ENCODE measurements around the gene TAB2.

TAB2 gene

DNA sequence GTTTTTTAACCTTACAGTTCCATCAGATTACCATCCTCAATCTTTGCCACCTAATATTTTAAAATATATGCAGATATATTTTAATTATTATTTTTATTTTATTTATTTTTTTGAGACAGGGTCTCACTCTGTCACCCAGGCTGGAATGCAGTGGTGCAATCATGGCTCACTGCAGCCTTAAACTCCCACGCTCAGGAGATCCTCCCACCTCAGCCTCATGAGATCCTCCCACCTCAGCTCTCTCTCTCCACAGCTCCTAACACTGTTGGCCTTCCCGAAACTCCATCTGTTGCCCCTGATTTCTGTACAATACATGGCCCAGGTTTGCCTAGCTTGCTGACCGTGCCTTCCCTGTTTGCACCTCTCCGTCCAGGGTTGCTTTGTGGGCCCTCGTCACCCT lies 4.4 kb upstream of the TAB2 start:
- no peak for DNase-seq

DNA sequence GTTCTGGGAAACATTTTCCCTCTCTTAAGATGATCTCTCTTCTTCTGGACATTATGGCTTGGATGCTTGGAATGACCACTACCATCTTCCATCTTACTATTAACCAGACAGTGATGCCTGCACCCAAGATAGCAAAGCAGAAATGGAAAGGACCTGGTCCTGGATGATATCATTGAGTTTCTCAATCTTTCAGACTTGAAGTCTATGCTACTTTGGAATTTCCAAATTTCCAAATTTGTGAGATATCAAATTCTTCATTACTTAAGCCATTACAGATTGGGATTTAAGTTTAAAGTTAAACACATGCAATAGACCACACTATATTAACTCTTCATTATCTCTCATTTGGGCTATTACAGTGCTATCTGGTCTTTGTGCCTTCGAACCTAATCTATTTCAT lies 3.7 kb upstream of the TAB2 start:
- DNase-seq = no peak

DNA sequence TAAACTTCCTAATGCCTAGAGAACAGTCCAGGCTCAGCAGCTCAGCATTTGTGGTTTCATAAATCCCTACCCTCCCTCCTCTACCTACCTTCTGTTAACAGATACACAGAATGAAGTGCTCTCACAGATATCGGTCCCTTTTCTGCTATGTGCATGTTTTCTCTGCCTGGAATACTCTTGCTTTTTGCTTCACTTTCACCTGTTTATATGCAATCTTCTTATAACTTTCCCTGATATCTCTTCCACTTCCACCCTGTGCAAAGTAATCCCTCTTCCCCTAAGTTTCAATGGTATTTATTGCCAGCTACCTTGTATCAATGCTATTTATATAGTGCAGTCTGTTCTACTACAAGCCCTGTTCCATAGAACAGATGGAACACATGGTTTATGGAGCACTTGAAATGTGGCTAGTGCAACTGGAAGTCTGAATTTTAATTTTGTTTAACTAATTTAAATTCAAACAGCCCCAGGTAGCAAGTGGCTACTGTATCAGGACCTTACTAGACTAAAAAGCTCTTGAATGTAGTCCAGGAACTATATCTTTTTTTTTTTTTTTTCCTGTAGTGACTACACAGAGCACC lies 3.1 kb upstream of the TAB2 start:
- DNase-seq = no peak

DNA sequence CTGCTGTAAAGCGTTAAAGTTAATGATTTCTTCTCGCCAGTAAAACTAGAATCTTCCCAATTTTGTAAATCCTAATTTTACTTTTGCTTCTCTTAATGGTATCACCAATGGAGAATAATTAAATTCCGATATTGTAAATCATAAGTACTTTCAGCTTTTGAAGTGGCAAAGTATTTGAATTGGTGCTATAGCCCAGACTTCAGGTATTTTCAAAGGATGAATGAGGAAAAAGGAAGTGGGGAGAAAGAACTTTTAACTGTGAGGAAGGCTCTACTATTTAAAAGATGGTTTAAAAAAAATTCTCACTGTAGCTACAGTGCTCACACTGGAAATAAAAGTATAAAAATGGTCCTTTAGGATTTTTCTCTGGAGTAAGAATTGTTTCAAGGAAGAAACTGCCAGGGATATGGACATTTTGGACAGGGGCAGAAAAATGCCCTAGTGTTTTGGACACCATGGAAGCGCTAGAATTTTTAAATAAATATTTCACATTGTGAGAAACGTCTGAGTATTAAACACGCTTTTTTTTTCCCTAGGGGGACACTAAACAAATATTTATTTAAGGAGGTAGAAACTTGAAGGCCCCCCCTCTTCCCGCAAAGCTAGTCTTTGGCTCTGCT lies 1.3 kb upstream of the TAB2 start:
- DNase-seq = no peak

DNA sequence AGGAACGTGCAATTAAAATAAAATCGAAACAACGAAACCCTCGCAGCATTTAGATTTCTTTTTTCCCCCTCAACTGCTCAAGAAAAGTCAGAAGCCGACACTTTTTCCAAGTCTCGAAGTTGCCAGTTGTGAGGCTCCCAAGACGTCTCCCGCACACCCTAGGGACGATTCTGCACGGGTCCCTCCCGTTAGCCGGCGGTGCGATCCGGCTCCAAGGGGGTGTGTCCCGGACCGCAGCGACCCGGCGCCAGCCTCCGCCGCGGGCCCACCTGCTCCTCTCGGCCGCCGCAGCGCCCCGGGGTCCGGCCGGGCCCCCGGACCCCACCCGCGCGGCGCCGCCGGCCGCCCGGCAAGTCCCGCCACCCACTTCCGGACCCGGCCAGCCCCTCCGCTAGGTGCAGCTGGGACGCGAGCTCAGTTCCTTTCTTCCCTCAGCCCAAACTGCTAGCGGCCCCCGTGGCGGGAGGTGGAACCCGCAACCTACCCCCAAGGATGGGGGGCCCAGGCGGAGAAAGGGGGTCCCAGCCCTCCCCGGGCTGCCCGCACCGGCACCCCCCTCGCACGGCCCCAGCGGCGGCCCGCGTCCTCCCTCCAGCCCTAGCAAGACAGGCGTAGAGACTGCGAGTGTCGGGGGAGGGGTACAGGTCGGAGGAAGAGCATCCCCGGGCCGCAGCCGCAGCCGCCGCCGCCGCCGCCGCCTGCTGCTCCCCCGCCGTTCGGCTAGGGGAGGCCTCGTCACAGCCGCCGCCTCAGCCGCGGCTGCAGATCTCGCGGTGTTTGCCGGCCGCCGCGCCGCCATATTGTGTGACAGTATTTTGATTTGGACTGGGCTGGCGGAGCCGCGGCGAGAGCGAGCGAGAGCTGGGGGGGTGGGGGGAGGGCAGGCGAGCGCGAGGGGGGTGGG lies 520 bp upstream of the TAB2 start:
- DNase-seq = peak; percentile 91

DNA sequence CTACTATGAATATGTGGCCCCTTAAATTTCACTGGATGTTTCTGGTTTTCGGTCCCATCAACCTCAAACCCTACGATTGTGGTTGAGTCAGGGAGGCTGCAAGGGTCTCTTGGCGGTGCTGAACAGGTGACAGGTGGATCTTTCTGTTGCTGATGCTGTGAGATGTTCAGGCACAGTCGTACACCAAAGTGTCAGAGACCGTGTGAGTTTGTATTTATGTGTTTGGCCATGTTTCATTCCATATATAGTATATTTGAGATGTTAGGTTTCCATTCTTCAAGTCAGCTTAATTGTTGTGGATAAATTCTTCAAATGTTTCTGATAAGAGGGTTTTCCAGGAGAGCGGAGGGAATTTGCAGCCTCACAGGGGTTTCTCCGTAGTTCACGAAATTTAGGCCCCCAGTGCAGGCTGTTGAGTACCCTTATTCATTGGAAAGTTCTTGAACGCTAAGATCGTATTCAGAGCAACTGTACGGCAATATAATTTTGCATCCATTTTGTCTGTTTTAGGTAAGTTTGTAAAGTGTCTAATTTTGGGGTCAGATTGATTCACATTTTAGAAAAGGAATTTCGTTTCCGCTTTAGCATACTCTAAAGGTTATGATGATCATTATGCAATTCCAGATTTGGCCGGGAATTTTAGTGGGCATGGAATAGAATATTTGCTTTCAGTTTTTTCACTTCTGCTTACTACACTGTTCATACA lies 1.2 kb downstream of the TAB2 start:
- DNase-seq = peak; percentile 66

DNA sequence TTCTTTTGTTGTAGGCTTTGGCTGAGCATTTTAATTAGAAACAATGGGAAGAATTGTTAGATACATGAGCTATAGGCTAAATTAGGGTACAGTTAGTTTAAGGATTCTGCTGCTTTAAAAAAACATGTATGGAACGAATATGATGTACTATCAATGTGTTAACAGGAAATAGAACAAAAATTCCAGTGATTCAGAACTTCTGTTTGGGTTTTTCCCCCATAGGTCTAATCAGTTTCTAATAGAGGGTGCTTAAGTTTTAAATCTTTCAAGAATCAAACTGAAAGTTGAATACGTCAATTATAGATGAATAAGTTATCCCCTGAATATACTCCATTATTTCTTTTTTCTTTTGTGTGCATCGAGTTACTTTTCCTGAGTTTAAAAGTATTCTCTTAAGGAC lies 1.9 kb downstream of the TAB2 start:
- no peak for DNase-seq

DNA sequence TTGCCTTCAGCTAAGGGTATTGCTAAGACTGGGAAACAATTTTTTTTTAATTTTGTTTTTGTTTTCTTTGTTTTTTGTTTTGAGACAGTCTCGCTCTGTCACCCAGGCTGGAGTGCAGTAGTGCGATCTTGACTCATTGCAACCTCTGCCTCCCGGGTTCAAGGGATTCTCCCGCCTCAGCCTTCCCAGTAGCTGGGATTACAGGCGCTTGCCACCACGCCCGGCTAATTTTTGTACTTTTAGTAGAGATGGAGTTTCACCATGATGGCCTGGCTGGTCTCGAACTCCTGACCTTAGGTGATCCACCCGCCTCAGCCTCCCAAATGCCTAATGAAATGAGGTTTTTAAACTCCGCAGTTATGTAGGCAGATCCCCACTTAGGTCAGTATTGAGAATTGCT lies 2.5 kb downstream of the TAB2 start:
- peak; percentile 69 for DNase-seq

DNA sequence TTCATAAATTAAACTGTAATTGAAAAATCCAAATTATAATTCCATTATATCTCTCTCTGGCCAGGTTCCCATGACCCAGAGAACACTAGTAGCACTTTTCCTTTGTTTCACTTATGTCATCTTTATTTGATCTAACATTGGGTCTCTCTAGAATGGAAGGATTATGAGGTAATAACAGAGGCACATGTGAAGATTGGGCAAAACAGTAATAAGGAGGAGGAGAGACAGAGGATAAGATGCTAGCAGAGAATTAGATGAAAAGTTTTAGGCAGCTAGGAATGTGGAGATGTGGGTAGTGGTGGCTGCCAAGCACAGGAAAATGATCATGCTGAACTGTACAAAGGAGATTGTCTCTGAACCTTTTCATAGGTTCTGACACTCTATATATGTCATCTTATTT lies 3.3 kb downstream of the TAB2 start:
- no peak for DNase-seq

DNA sequence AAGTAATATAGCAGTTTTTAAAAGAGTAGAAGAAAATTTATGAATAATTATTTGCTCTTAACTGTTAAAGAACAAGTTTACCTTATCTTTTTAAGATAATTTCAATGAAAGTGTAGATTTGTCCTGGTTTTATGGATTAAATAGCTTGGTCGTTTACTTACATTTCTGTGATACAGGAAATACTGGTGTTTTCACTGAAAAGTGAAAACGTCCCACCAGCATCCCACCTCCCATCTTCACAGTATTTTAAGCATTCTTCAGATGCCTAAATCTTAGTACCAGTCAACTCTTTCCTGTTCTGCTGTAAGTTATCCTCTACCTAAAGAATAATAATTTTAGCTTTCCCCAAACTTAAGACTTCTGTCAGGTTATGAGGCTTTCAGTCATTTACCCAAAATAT lies 5.8 kb downstream of the TAB2 start:
- no peak for DNase-seq

DNA sequence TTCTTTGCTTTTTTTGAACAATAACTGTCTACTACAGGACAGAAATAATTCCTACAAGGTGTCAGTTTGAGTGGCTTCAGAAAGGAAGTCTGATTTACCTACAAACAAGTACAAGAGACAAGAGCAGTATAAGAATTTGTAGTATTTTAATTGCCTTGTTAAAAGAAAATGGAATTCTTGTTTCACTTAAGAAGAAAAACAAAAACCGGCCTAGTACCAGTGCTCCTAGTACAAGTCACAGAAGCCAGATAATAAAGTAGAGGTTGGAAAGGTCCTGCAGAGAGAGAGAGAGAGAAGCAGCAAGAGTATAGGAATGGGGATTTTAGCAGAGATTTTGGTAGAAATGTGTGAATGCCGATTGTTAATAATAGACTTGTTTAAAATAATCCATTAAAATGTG lies 6.4 kb downstream of the TAB2 start:
- no peak for DNase-seq

DNA sequence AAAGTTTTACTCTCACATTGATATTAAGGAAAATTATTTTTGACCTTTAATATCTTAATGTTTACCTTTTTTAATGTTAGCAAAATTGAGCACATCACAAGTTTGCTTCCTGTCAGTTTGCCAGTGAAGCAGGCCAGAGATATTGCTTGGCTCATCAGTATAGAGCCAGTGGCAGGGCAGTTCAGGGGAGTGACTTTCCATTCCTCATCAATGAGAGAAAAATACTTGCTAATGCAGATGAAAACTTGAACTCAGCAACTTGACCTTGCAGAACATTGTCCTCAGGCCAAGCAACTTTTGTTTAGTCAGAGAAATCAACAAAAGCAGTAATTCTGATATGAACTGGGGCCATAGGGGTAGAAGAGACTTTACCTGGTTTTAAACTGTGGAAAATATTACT lies 6.9 kb downstream of the TAB2 start:
- DNase-seq = no peak

DNA sequence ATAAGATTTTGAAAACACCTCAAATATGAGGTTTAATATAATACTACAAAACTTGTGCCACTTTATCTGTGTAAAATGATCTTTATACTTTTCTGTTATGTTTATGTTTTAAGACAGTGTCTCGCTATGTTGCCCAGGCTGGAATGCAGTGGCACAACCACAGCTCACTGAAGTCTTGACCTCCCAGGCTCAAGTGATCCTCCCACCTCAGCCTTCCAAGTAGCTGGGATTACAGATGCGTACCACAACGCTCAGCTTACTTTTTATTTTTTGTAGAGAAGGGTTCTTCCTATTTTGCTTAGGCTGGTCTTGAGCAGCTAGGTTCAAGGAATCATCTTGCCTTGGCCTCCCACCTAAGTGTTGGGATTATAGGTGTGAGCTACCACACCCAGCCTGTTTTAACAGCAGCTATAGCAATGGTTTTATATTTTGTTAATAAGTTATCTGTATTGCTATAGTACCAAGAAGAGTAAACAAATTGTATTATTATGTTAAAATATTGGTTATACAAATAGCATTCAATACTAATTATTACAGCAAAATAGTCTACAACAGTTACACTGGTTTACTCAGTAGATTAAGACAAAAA lies 8.2 kb downstream of the TAB2 start:
- DNase-seq = no peak

DNA sequence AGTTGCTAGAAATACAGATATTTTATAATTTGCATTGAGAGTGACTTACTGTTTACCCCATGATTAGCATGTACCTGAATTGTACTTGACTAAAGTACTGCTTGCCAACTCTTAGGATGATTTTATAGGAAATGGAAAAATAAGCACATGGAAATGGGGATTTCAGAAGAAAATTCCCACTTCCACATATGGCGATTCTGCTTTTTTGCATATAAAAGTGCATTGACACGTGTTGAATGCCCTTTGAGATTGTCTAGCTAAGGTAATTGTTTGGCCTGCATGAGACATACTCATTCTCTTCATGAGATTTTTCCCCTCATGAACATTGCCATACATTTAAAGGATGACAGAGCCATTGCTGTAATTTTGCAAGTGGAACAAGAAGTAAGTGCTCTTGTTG lies 10.1 kb downstream of the TAB2 start:
- DNase-seq = no peak

DNA sequence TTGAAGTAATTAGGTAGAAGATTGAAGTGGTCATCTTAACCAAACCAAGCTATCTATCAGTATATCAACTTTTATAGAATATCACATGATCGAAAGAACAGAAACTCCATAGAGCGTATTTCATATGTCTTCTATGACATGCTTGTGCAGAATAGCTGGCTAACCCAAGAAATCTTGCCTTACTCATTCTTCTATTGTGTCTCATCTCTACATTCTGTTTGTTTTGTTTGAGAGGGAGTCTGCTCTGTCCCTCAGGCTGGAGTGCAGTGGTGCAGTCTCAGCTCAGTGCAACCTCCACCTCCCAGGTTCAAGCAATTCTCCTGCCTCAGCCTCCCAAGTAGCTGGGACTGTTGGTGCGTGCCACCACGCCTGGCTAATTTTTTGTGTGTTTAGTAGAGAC lies 10.6 kb downstream of the TAB2 start:
- no peak for DNase-seq

DNA sequence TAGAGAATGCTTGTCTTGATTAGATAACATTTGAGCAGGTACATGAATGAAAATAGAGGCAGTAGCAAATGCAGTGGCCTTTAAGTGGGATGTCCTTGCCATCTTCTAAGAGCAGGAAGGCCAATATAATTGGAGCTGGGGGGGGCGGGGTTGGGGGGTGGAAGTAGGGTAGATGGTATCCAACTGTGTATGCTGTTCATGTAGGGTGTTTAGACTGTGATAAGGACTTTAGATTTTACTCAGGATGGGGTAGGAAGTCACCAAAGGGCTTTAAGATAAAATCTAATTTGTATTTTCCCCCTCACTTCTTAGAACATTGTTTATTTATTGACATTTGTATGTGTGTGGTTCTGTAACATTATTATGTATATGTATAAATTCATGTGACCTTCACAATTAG lies 12.0 kb downstream of the TAB2 start:
- DNase-seq = no peak

DNA sequence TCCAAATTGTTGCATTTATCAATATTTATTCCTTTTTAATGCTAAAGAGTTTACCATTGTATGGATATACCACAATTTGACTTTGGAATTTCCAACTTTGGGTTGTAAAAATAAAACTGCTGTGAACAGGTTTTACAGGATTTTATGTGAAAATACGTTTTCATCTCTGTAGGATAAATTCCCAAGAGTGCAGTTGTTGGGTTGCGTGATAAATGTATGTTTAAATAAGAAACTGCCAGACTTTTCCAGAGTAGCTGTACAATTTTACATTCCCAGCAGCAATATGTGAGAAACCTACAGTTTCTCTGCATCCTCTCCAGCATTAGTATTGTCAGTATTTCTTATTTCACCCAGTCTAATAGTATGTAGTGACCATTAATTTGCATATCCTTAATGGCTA lies 12.6 kb downstream of the TAB2 start:
- DNase-seq = no peak

DNA sequence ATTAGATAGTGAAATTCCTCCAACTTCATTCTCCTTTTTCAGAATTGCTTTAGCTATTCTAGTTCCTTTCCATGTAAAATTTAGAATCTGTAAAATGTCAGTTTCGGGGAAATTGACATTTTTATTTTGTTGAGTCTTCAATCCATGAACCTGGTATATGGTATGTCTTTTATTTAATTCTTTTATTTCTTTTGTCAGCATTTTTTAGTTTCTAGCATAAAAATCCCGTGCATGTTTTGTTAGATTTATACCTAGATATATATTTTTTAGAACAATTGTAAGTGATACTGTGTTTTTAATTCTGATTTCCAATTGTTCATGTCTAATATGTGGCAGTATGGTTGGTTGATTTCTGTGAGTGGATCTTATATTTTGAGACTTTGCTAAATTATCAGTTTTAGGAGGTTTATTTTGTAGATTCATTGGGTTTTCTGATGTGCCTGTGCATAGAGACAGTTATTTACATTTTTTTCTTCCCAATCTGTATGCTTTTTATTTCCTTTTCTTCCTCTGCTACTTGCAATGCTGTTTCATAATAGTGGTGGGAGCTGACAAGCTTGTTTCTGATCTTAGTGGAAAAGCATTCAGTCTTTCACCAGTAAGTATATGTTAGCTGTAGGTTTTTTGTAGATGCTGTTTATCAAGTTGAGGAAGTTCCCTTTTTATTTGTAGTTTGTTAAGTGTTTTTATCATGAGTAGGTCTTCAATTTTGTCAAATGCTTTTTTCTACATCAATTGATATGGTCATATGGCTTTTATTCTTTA lies 13.7 kb downstream of the TAB2 start:
- no peak for DNase-seq

DNA sequence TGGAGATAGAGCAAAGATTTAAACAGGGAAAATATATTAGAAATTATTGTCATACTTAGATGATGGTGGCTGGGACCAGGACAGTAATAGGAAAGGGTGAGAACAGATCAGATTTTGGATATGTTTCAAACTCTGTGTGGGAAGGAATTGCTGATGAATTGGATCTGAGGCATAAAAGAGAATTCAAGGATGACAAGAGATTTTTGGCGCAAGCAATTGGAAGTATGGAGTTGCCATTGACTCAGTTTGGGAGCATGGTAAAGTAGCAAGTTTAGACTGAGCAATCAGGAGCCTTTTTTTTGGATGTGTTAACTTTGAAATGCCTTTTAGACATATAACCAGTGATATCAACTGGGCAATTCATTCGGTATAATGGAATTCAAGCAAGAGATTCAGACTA lies 14.4 kb downstream of the TAB2 start:
- DNase-seq = no peak

DNA sequence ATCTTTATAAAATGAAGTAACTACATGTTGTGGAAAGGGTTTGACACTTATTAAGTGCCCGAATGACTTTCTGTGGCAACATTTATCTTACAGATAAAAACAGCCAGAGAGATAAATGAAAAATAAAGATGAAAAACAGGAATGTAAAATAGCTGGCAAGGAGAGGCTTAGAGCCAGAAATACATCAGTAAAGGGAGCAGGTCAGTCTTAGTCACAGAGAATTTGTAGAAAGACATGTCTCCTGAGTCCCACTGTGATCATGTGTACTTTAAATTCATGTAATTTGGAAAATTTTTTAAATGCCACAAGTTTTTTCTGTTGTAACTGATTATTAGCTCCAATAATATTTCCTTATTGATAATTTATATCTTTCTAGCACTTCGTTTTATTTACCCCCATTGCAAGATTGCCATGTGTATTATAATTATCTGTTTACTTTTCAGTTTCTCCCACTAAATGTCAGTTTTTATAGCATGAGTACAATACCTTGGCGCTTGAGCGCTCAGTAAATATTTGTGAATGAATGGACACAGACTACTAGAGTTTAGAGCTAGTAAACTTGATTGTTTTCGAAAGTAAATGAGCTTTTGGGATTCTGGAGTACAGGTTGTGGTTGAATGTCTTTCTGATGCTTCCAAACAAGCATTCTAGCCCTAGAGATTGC lies 15.2 kb downstream of the TAB2 start:
- no peak for DNase-seq

DNA sequence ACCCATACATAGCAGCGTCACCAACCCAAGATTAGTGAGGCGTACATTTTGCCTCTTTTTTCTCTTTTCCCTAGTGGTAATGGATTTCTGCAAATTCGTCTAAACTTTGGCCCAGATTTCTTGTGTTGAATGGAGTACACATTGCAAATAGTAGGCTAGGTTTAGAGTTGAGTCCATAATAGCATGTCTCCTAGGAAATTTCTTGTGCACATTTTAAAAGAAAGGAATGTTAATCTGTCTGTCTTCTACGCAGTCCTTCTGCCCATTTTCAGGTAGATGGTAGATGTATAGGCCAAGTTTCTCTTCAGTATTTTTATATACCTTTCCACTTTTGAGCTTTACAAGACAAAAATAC lies 15.7 kb downstream of the TAB2 start:
- no peak for DNase-seq

DNA sequence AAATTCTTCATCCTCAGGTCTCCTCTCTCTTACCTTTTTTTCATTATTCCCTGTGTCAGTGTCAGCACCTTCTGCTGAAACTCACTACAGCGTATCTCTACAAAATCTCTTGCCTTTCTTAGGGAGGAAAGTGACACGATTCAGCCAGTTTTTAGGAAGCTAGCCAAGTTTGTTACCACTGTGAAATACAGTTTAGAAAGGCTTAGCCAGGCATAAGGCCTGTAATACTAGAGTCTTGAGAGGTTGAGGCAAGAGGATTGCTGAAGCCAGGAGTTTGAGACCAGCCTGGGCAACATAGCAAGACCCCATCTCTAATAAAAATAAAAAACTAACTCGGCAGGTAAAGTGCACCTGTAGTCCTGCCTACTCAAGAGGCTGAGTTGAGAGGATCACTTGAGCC lies 16.7 kb downstream of the TAB2 start:
- no peak for DNase-seq

Data from activated CD8-positive, alpha-beta memory T cell treated with anti-CD3 and anti-CD28 coated beads for 24 hours (primary cell).